Measurements from ENCODE around the gene STIL.

Gene STIL

DNA sequence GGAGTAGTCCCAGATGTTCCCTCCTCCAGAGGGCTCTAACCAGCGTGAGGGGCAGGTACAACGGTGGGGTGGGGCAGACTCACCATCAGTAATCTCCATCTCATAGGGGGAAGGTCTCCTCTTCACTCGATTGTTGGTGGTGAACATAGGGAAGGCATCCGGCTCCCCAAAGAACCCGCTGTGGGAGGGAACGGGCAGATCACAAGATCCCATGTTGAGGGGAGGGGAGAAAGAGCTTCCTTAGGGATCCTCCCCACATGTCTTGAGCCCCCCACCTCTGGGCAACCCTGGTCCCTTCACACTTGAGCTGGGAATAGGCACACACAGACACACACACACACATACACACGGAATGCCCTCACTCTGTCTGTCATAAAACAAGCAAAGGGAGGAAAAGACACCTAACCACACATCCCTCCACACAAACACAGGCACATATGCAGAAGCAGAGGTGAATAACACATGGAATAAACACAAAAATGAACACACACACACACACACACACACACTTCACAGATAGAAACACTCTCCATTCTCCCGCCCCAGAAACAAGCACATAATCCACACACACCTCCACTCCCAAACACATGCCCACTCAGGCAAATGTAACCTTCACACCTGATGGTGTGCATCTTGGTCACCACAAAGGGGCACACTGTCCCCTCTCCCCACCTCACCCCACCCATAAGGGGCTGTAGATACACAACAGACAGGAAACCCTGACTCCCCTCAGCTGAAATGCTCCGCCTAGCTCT, 89.8 kb downstream of the STIL start:
- Histone ChIP-seq H3K9ac (ENCODE audit: low read depth in 1 of 2, low read length in 2 of 2) (no peak overlapping the region), H3K9me3 (ENCODE audit: control insufficient read depth in 2 of 2, low read length in 2 of 2) (no peaks in the 10 kb centered on the region), H3K36me3 (ENCODE audit: control insufficient read depth in 2 of 2, insufficient read depth in 2 of 2, low read length in 2 of 2) (no peaks in the 10 kb centered on the region), H3K27ac (ENCODE audit: low read depth in 2 of 2, low read length in 2 of 2) (no peak overlapping the region), H3K27me3 (ENCODE audit: control insufficient read depth in 2 of 2, insufficient read depth in 2 of 2, low read length in 2 of 2) (peaks cover 55 to 66% of the 10 kb centered on the region in 2 donors), H3K4me1 (ENCODE audit: control insufficient read depth in 2 of 2, insufficient read depth in 2 of 2, low read length in 2 of 2) (peaks cover 0 to 3% of the 10 kb centered on the region in 2 donors), H3K4me3 (ENCODE audit: low read length in 2 of 2) (no peak overlapping the region)

DNA sequence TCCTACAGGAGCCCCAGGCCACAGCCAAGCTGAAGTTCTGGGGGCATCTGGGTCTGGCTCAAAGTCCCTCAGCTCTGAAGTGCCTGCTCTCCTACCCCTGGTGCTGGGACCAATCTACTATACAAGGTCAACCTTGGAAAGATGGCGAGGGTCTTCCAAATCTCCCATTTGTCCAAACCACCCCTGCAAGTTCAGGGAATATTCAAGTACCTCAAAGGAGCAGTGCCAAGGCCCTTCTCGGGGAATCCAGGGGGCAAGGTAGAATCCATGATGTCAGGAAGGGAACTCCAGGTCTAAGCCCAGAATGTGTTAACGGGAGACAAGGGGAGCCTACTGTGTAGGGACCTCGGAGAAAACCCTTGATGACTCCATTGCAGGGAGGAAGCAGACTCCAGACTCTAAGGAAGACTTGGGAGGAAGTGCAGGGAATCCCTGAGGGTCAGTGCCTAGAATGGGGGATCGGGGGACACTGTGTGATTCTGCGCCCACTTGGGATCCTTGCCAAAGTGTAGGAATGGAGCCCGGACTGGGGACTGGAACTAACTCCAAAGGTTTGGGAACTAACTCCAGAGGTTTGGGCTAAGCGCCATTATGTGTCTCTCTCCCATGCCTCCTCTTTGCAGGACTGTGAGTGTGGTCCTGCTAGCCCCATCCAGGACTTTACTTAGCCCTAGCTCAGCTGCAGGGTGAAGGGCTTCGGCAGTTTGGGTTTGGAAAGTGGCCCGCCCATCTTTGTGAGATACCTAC, 90.6 kb downstream of the STIL start:
- H3K9me3 ChIP-seq (ENCODE audit: control insufficient read depth in 2 of 2, low read length in 2 of 2), result no peaks in the 10 kb centered on the region
- no peak overlapping the region for H3K27ac ChIP-seq (ENCODE audit: low read depth in 2 of 2, low read length in 2 of 2)
- no peak overlapping the region for H3K4me3 ChIP-seq (ENCODE audit: low read length in 2 of 2)
- H3K27me3 ChIP-seq (ENCODE audit: control insufficient read depth in 2 of 2, insufficient read depth in 2 of 2, low read length in 2 of 2), result peaks cover 48 to 59% of the 10 kb centered on the region in 2 donors
- no peak overlapping the region for H3K9ac ChIP-seq (ENCODE audit: low read depth in 1 of 2, low read length in 2 of 2)
- H3K36me3 ChIP-seq (ENCODE audit: control insufficient read depth in 2 of 2, insufficient read depth in 2 of 2, low read length in 2 of 2), result no peaks in the 10 kb centered on the region
- peaks cover 0 to 3% of the 10 kb centered on the region in 2 donors for H3K4me1 ChIP-seq (ENCODE audit: control insufficient read depth in 2 of 2, insufficient read depth in 2 of 2, low read length in 2 of 2)

DNA sequence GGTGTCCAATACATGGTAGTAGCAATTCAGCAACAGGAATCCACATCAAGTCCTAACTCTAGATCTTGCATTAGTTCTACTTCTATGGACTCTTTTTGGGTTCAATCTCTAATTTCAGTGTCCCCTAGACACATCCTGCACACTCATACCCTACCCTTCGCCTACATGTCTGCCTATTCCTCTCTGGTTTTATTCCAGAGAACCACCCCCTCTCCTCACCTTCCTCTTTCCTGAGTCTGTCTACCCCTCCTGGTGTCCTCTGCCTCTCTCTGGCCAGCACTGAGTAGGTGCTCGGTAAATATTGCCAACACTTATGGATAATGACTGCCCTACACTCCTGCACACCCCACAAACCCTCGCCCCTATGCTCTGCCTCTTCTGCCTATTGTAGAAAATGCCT, 91.5 kb downstream of the STIL start:
- Histone ChIP-seq H3K4me3 (ENCODE audit: low read length in 2 of 2) (no peak overlapping the region), H3K36me3 (ENCODE audit: control insufficient read depth in 2 of 2, insufficient read depth in 2 of 2, low read length in 2 of 2) (no peaks in the 10 kb centered on the region), H3K27me3 (ENCODE audit: control insufficient read depth in 2 of 2, insufficient read depth in 2 of 2, low read length in 2 of 2) (peaks cover 44 to 51% of the 10 kb centered on the region in 2 donors), H3K9ac (ENCODE audit: low read depth in 1 of 2, low read length in 2 of 2) (no peak overlapping the region), H3K4me1 (ENCODE audit: control insufficient read depth in 2 of 2, insufficient read depth in 2 of 2, low read length in 2 of 2) (peaks cover 0 to 3% of the 10 kb centered on the region in 2 donors), H3K27ac (ENCODE audit: low read depth in 2 of 2, low read length in 2 of 2) (no peak overlapping the region), H3K9me3 (ENCODE audit: control insufficient read depth in 2 of 2, low read length in 2 of 2) (no peaks in the 10 kb centered on the region)

DNA sequence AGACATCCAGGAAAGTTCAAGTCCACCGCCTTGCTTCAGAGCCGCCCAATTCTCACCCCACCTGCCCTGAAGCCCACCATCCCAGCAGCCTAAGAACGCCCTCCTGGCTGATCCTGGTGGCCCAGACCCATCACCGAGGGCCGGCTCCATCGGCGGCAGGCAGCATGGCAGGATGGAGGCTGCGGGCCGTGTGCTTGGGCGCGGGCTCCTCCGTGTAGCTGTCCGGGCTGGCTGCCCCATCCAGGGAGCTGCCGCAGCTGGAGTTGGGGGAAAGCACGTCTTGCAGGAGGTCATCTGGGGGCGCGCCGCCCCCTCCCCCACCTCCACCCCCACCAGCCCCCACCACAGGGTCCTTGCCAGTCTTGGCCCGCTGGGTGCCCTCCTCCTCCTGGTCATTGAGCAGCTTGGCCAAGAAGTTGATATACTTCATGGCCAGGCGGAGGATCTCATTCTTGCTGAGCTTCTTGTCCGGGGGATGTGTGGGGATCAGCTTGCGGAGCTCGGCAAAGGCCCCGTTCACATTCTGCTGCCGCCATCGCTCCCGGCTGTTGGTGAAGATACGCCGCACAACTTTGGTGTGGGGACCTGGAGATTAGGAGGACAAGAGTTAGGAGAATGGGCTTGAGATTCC, 94.2 kb downstream of the STIL start:
- peaks cover 23 to 28% of the 10 kb centered on the region in 2 donors for H3K27me3 ChIP-seq (ENCODE audit: control insufficient read depth in 2 of 2, insufficient read depth in 2 of 2, low read length in 2 of 2)
- H3K4me1 ChIP-seq (ENCODE audit: control insufficient read depth in 2 of 2, insufficient read depth in 2 of 2, low read length in 2 of 2), result no peaks in the 10 kb centered on the region
- H3K4me3 ChIP-seq (ENCODE audit: low read length in 2 of 2), result no peak overlapping the region
- H3K9ac ChIP-seq (ENCODE audit: low read depth in 1 of 2, low read length in 2 of 2), result no peak overlapping the region
- H3K9me3 ChIP-seq (ENCODE audit: control insufficient read depth in 2 of 2, low read length in 2 of 2), result no peaks in the 10 kb centered on the region
- no peaks in the 10 kb centered on the region for H3K36me3 ChIP-seq (ENCODE audit: control insufficient read depth in 2 of 2, insufficient read depth in 2 of 2, low read length in 2 of 2)
- H3K27ac ChIP-seq (ENCODE audit: low read depth in 2 of 2, low read length in 2 of 2), result no peak overlapping the region

DNA sequence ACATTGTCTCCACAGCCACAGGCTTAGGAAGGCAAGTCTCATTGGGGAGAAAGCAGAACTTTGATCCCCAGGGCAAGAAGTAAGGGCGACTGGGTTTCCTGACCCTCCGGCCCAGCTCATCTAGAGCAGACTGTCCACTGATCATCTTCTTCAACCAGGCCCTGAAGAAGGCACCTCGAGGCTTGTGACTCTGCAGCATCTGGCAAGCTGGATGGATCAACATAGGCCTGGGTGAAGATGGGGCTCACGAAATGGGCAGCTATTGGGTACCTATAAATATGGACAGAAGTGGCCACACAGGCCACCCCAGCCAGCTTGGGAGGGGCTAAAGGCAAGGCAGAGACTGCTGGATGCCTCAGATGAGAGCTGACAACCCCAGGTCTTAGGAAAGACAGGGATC, 94.9 kb downstream of the STIL start:
- Histone ChIP-seq H3K27ac (ENCODE audit: low read depth in 2 of 2, low read length in 2 of 2) (no peak overlapping the region), H3K36me3 (ENCODE audit: control insufficient read depth in 2 of 2, insufficient read depth in 2 of 2, low read length in 2 of 2) (no peaks in the 10 kb centered on the region), H3K27me3 (ENCODE audit: control insufficient read depth in 2 of 2, insufficient read depth in 2 of 2, low read length in 2 of 2) (peaks cover 16 to 21% of the 10 kb centered on the region in 2 donors), H3K4me1 (ENCODE audit: control insufficient read depth in 2 of 2, insufficient read depth in 2 of 2, low read length in 2 of 2) (no peaks in the 10 kb centered on the region), H3K4me3 (ENCODE audit: low read length in 2 of 2) (no peak overlapping the region), H3K9ac (ENCODE audit: low read depth in 1 of 2, low read length in 2 of 2) (no peak overlapping the region), H3K9me3 (ENCODE audit: control insufficient read depth in 2 of 2, low read length in 2 of 2) (no peaks in the 10 kb centered on the region)

DNA sequence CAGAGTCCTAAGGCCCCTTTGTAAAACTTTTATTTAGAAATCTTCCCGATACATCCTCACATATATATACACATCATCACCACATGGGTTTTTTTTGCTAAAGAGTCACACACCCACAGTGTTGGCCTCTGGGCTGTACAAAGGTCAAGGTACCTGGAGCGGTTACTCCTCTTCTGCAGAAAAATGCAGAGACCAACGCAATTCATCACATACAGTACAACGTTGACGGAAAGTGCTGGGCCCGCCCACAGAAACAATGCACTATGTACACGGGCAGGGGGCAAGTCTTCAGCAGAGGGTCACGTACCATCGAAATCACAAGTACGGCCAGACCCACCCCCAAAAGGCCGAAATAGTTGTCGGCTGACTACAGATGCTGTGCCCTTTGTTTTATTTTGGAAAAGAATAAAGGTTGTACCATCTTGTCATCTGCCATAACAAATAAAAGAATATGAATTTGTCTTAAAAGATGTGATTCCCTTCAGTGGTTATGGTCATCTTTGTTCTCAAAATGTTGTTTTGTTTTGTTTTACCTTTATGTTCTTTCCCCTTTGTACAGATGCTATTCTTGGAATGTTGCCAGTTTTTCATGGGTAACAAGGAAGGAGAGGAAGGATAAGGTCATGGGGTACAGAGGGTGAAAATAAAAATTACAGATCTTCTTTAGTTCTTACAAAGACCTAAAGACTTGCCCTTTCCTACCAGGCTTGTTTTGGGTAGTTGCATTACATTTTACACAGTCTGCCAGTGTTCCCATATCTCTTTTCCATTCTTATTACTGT, 97.5 kb downstream of the STIL start:
- Histone ChIP-seq H3K4me1 (ENCODE audit: control insufficient read depth in 2 of 2, insufficient read depth in 2 of 2, low read length in 2 of 2) (peaks cover 0 to 2% of the 10 kb centered on the region in 2 donors), H3K27me3 (ENCODE audit: control insufficient read depth in 2 of 2, insufficient read depth in 2 of 2, low read length in 2 of 2) (peaks cover 0 to 2% of the 10 kb centered on the region in 2 donors), H3K27ac (ENCODE audit: low read depth in 2 of 2, low read length in 2 of 2) (no peak overlapping the region), H3K9me3 (ENCODE audit: control insufficient read depth in 2 of 2, low read length in 2 of 2) (no peaks in the 10 kb centered on the region), H3K4me3 (ENCODE audit: low read length in 2 of 2) (no peak overlapping the region), H3K36me3 (ENCODE audit: control insufficient read depth in 2 of 2, insufficient read depth in 2 of 2, low read length in 2 of 2) (no peaks in the 10 kb centered on the region), H3K9ac (ENCODE audit: low read depth in 1 of 2, low read length in 2 of 2) (no peak overlapping the region)

DNA sequence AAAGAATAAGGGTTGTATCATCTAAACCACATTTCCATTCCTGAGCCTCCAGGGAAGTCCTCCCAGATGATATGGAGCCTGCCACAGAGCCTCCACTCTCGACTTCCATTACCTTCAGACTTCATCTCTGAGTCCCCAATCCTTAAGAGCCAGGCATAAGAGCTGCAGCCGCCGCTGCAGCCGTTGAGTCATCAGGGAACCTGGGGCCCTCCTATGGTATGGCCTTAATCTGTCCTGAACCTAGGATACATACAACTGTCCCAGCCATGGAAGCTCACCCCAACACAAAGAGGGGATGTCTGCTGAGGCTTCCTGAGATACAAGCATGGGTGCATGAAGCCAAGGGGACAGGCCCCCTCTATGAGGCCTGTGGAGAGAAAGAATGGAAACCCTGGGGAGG, 98.2 kb downstream of the STIL start:
- no peaks in the 10 kb centered on the region for H3K36me3 ChIP-seq (ENCODE audit: control insufficient read depth in 2 of 2, insufficient read depth in 2 of 2, low read length in 2 of 2)
- H3K9ac ChIP-seq (ENCODE audit: low read depth in 1 of 2, low read length in 2 of 2), result no peak overlapping the region
- no peak overlapping the region for H3K27ac ChIP-seq (ENCODE audit: low read depth in 2 of 2, low read length in 2 of 2)
- H3K27me3 ChIP-seq (ENCODE audit: control insufficient read depth in 2 of 2, insufficient read depth in 2 of 2, low read length in 2 of 2), result peaks cover 0 to 2% of the 10 kb centered on the region in 2 donors
- peaks cover 0 to 2% of the 10 kb centered on the region in 2 donors for H3K4me1 ChIP-seq (ENCODE audit: control insufficient read depth in 2 of 2, insufficient read depth in 2 of 2, low read length in 2 of 2)
- no peak overlapping the region for H3K4me3 ChIP-seq (ENCODE audit: low read length in 2 of 2)
- no peaks in the 10 kb centered on the region for H3K9me3 ChIP-seq (ENCODE audit: control insufficient read depth in 2 of 2, low read length in 2 of 2)

DNA sequence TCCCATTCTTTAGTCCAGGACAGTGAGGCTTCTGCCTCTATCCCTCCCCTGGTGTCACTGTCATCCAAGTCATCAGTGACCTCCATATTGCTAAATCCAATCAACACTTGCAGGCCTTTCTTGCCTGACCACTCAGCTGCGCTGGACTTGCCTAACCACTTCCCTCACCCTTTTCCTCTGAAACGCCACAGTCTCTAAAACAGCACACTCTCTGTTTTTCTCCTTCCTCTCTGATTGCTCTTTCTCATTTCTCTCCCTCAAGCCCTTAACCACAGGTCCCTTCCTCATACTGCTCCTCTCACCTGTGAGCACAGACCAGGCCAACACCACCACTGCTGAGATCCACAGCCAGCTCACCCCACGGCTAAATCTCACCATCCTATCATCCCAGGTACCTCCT, 99.4 kb downstream of the STIL start:
- Histone ChIP-seq H3K36me3 (ENCODE audit: control insufficient read depth in 2 of 2, insufficient read depth in 2 of 2, low read length in 2 of 2) (no peaks in the 10 kb centered on the region), H3K27me3 (ENCODE audit: control insufficient read depth in 2 of 2, insufficient read depth in 2 of 2, low read length in 2 of 2) (peaks cover 0 to 8% of the 10 kb centered on the region in 2 donors), H3K27ac (ENCODE audit: low read depth in 2 of 2, low read length in 2 of 2) (no peak overlapping the region), H3K9me3 (ENCODE audit: control insufficient read depth in 2 of 2, low read length in 2 of 2) (no peaks in the 10 kb centered on the region), H3K4me1 (ENCODE audit: control insufficient read depth in 2 of 2, insufficient read depth in 2 of 2, low read length in 2 of 2) (peaks cover 0 to 2% of the 10 kb centered on the region in 2 donors), H3K4me3 (ENCODE audit: low read length in 2 of 2) (no peak overlapping the region), H3K9ac (ENCODE audit: low read depth in 1 of 2, low read length in 2 of 2) (no peak overlapping the region)

DNA sequence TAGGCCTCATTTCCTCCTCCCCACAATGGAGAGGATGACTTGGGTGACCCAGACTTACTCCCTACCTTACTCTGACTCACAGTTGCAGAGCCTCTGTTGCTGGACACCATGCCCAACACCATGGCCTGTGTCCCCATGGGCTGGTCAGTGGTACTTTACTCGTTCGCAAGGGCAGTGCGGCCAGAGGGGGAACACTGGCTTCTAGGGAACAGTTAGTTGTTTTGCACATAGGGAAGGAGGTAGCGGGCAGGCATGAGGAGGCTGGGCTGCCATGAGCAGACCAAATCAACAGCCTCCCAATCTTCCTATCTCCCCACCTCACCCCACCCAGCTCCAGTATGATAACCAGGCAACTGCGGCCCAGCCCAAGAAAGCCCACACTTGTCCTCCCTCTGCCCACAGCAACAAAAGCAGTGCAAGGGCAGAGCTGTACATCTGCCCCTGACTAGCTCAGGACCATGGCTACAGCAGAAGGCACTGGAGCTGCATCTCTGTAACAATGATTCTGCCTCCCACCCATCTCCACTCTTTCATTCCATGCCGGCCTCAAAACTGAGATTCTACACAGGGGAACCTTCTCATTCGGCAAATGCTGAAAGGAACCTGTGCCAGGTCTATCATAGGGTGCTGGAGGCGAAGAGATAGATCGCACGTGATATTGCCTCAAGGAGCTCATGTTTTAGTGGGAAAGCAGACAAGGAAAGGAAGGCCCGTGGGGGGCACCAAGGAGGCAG, 100.5 kb downstream of the STIL start:
- Histone ChIP-seq H3K9ac (ENCODE audit: low read depth in 1 of 2, low read length in 2 of 2) (no peak overlapping the region), H3K27me3 (ENCODE audit: control insufficient read depth in 2 of 2, insufficient read depth in 2 of 2, low read length in 2 of 2) (peaks cover 0 to 11% of the 10 kb centered on the region in 2 donors), H3K27ac (ENCODE audit: low read depth in 2 of 2, low read length in 2 of 2) (no peak overlapping the region), H3K4me1 (ENCODE audit: control insufficient read depth in 2 of 2, insufficient read depth in 2 of 2, low read length in 2 of 2) (peaks cover 0 to 2% of the 10 kb centered on the region in 2 donors), H3K9me3 (ENCODE audit: control insufficient read depth in 2 of 2, low read length in 2 of 2) (no peaks in the 10 kb centered on the region), H3K36me3 (ENCODE audit: control insufficient read depth in 2 of 2, insufficient read depth in 2 of 2, low read length in 2 of 2) (no peaks in the 10 kb centered on the region), H3K4me3 (ENCODE audit: low read length in 2 of 2) (no peak overlapping the region)

All from mucosa of rectum (tissue), 2 donors.